ENCODE measurements around the gene CLSTN3. TPM values are rescaled to one million over a fixed set of nuclear protein-coding genes. Genes with fewer than 3 reads are reported as not detected.
"Not testable (repeated sequence)": the region's sequence is repeated elsewhere in the genome, so short reads cannot be mapped to it uniquely, and the experiment has no call there.

The CLSTN3 gene
- total RNA-seq, 1 donor from 2014 or later, result 134 TPM

GRCh38 chr12:7103837-7104584 lies 26.2 kb upstream of the CLSTN3 start:
- H3K27ac Mint-ChIP-seq (ENCODE audit: unreplicated experiment), result no peak overlapping the region
- peaks cover 1% of the 10 kb centered on the region for H3K27me3 Mint-ChIP-seq (ENCODE audit: unreplicated experiment)
- no peak overlapping the region for H3K4me3 Mint-ChIP-seq (ENCODE audit: unreplicated experiment)
- peaks cover 14% of the 10 kb centered on the region for H3K4me1 Mint-ChIP-seq (ENCODE audit: unreplicated experiment)
- H3K36me3 Mint-ChIP-seq (ENCODE audit: low read depth, unreplicated experiment), result peaks cover 28% of the 10 kb centered on the region
- no peak for DNase-seq (ENCODE audit: low spot score)
- no peak for TF ChIP-seq CTCF (IDR thresholded peaks at IDR 0.05; ENCODE audit: unreplicated experiment)
- H3K9me3 Mint-ChIP-seq (ENCODE audit: unreplicated experiment), result no peaks in the 10 kb centered on the region

- Mint-ChIP-seq H3K4me3 (ENCODE audit: unreplicated experiment) (no peak overlapping the region), H3K9me3 (ENCODE audit: unreplicated experiment) (no peaks in the 10 kb centered on the region), H3K27me3 (ENCODE audit: unreplicated experiment) (peaks cover 1% of the 10 kb centered on the region), H3K27ac (ENCODE audit: unreplicated experiment) (no peak overlapping the region), H3K4me1 (ENCODE audit: unreplicated experiment) (peaks cover 17% of the 10 kb centered on the region), H3K36me3 (ENCODE audit: low read depth, unreplicated experiment) (peaks cover 28% of the 10 kb centered on the region)
- TF ChIP-seq CTCF (IDR thresholded peaks at IDR 0.05; ENCODE audit: unreplicated experiment), result no peak
- no peak for DNase-seq (ENCODE audit: low spot score)
These were observed 24.1 kb upstream of the CLSTN3 start for GRCh38 chr12:7106082-7106481.

GRCh38 chr12:7107181-7107580 lies 23.0 kb upstream of the CLSTN3 start:
- Mint-ChIP-seq H3K36me3 (ENCODE audit: low read depth, unreplicated experiment) (peaks cover 23% of the 10 kb centered on the region), H3K4me1 (ENCODE audit: unreplicated experiment) (peaks cover 17% of the 10 kb centered on the region)
- H3K9me3 Mint-ChIP-seq (ENCODE audit: unreplicated experiment); DNase-seq (ENCODE audit: low spot score); H3K27ac Mint-ChIP-seq (ENCODE audit: unreplicated experiment); H3K4me3 Mint-ChIP-seq (ENCODE audit: unreplicated experiment); H3K27me3 Mint-ChIP-seq (ENCODE audit: unreplicated experiment): not testable (repeated sequence)

GRCh38 chr12:7107636-7108002 lies 22.6 kb upstream of the CLSTN3 start:
- H3K4me3 Mint-ChIP-seq (ENCODE audit: unreplicated experiment), result peak overlapping the region; percentile 92
- peaks cover 15% of the 10 kb centered on the region for H3K4me1 Mint-ChIP-seq (ENCODE audit: unreplicated experiment)
- H3K27me3 Mint-ChIP-seq (ENCODE audit: unreplicated experiment), result no peaks in the 10 kb centered on the region
- H3K27ac Mint-ChIP-seq (ENCODE audit: unreplicated experiment), result no peak overlapping the region
- no peaks in the 10 kb centered on the region for H3K9me3 Mint-ChIP-seq (ENCODE audit: unreplicated experiment)
- TF ChIP-seq CTCF (IDR thresholded peaks at IDR 0.05; ENCODE audit: unreplicated experiment), result no peak
- peaks cover 18% of the 10 kb centered on the region for H3K36me3 Mint-ChIP-seq (ENCODE audit: low read depth, unreplicated experiment)
- no peak for DNase-seq (ENCODE audit: low spot score)

GRCh38 chr12:7108003-7108795 lies 22.0 kb upstream of the CLSTN3 start:
- Mint-ChIP-seq H3K9me3 (ENCODE audit: unreplicated experiment) (no peaks in the 10 kb centered on the region), H3K27me3 (ENCODE audit: unreplicated experiment) (no peaks in the 10 kb centered on the region), H3K4me1 (ENCODE audit: unreplicated experiment) (peaks cover 11% of the 10 kb centered on the region), H3K27ac (ENCODE audit: unreplicated experiment) (peak overlapping the region; percentile 95), H3K36me3 (ENCODE audit: low read depth, unreplicated experiment) (peaks cover 14% of the 10 kb centered on the region), H3K4me3 (ENCODE audit: unreplicated experiment) (peak overlapping the region; percentile 92)
- no peak for TF ChIP-seq CTCF (IDR thresholded peaks at IDR 0.05; ENCODE audit: unreplicated experiment)
- peak; percentile 57 for DNase-seq (ENCODE audit: low spot score)
